ENCODE data around the gene CTDP1. TPM values are rescaled to one million over a fixed set of nuclear protein-coding genes. Genes with fewer than 3 reads are reported as not detected.

Gene CTDP1
- total RNA-seq, 1 experiment from 2014 or later = 22.5 TPM

- H3K27ac ChIP-seq (ENCODE audit: low read depth, low read length, poor library complexity, severe bottlenecking) = no peak overlapping the region
- TF ChIP-seq EZH2 (IDR thresholded peaks at IDR 0.05; ENCODE audit: borderline replicate concordance, low read depth, low read length, poor library complexity, severe bottlenecking) = no peak
- TF ChIP-seq CTCF (conservative IDR thresholded peaks at IDR 0.05; ENCODE audit: low read depth, low read length) = no peak
- no peaks in the 10 kb centered on the region for H3K9me3 ChIP-seq (ENCODE audit: low read depth, low read length, poor library complexity, severe bottlenecking)
- no peaks in the 10 kb centered on the region for H3K27me3 ChIP-seq (replicated peaks; ENCODE audit: insufficient read depth, low read depth, low read length, poor library complexity)
- BruUV-seq (replicated peaks) = no TSS peak
- ChIA-PET CTCF (no interaction called here), POLR2A (ENCODE audit: low non-redundant PET) (no interaction called here)
- peaks cover 7% of the 10 kb centered on the region for H3K36me3 ChIP-seq (ENCODE audit: insufficient read depth, low read length, poor library complexity, severe bottlenecking)
- DNase-seq (ENCODE audit: low spot score) = no peak
- no peak overlapping the region for H3K4me3 ChIP-seq (ENCODE audit: low read depth, low read length, poor library complexity, severe bottlenecking)
- no peaks in the 10 kb centered on the region for H3K4me1 ChIP-seq (ENCODE audit: insufficient read depth, low read length, poor library complexity, severe bottlenecking)
- intact Hi-C loops (cut with micrococcal nuclease; ENCODE audit: unreplicated experiment) = no loop called here
These were observed 25.7 kb downstream of the CTDP1 start for GRCh38 chr18:79705272-79705671.

GRCh38 chr18:79706006-79706405, 26.4 kb downstream of the CTDP1 start:
- Histone ChIP-seq H3K4me1 (ENCODE audit: insufficient read depth, low read length, poor library complexity, severe bottlenecking) (no peaks in the 10 kb centered on the region), H3K36me3 (ENCODE audit: insufficient read depth, low read length, poor library complexity, severe bottlenecking) (peaks cover 7% of the 10 kb centered on the region), H3K27ac (ENCODE audit: low read depth, low read length, poor library complexity, severe bottlenecking) (no peak overlapping the region), H3K4me3 (ENCODE audit: low read depth, low read length, poor library complexity, severe bottlenecking) (no peak overlapping the region), H3K27me3 (replicated peaks; ENCODE audit: insufficient read depth, low read depth, low read length, poor library complexity) (no peaks in the 10 kb centered on the region), H3K9me3 (ENCODE audit: low read depth, low read length, poor library complexity, severe bottlenecking) (no peaks in the 10 kb centered on the region)
- no peak for TF ChIP-seq CTCF (conservative IDR thresholded peaks at IDR 0.05; ENCODE audit: low read depth, low read length)
- no peak for TF ChIP-seq EZH2 (IDR thresholded peaks at IDR 0.05; ENCODE audit: borderline replicate concordance, low read depth, low read length, poor library complexity, severe bottlenecking)
- ChIA-PET POLR2A (ENCODE audit: low non-redundant PET) (no interaction called here), CTCF (no interaction called here)
- DNase-seq (ENCODE audit: low spot score) = no peak
- intact Hi-C loops (cut with micrococcal nuclease; ENCODE audit: unreplicated experiment) = no loop called here
- no TSS peak for BruUV-seq (replicated peaks)

- TF ChIP-seq EZH2 (IDR thresholded peaks at IDR 0.05; ENCODE audit: borderline replicate concordance, low read depth, low read length, poor library complexity, severe bottlenecking) (no peak), CTCF (conservative IDR thresholded peaks at IDR 0.05; ENCODE audit: low read depth, low read length) (no peak)
- ChIA-PET CTCF (no interaction called here), POLR2A (ENCODE audit: low non-redundant PET) (no interaction called here)
- Histone ChIP-seq H3K4me1 (ENCODE audit: insufficient read depth, low read length, poor library complexity, severe bottlenecking) (no peaks in the 10 kb centered on the region), H3K27ac (ENCODE audit: low read depth, low read length, poor library complexity, severe bottlenecking) (no peak overlapping the region), H3K9me3 (ENCODE audit: low read depth, low read length, poor library complexity, severe bottlenecking) (no peaks in the 10 kb centered on the region), H3K27me3 (replicated peaks; ENCODE audit: insufficient read depth, low read depth, low read length, poor library complexity) (no peaks in the 10 kb centered on the region), H3K4me3 (ENCODE audit: low read depth, low read length, poor library complexity, severe bottlenecking) (no peak overlapping the region), H3K36me3 (ENCODE audit: insufficient read depth, low read length, poor library complexity, severe bottlenecking) (peaks cover 7% of the 10 kb centered on the region)
- no TSS peak for BruUV-seq (replicated peaks)
- intact Hi-C loops (cut with micrococcal nuclease; ENCODE audit: unreplicated experiment) = no loop called here
- no peak for DNase-seq (ENCODE audit: low spot score)
These were observed 27.1 kb downstream of the CTDP1 start for GRCh38 chr18:79706658-79707057.

All from A673 (cell line).